HFFc6 (cell line): Measurements from ENCODE around the gene FER. TPM values are rescaled to one million over a fixed set of nuclear protein-coding genes. Genes with fewer than 3 reads are reported as not detected.

ENCODE experiments used
- DNase-seq: peaks from one replicate; pipeline ENCODE4 v3.0.0-alpha.2; 2018
- H3K27ac Mint-ChIP-seq: 2 replicates; pipeline ENCODE4 v1.8.0; 2020; ENCODE audit warnings: mild to moderate bottlenecking, mixed read lengths
- H3K27me3 Mint-ChIP-seq: 2 replicates; pipeline ENCODE4 v1.8.0; 2021; ENCODE audit warnings: mild to moderate bottlenecking, moderate library complexity, mixed read lengths; ENCODE audit not compliant: insufficient read depth
- H3K36me3 Mint-ChIP-seq: 2 replicates; pipeline ENCODE4 v1.8.0; 2021; ENCODE audit warnings: low read depth, mixed read lengths
- H3K4me1 Mint-ChIP-seq: 2 replicates; pipeline ENCODE4 v1.8.0; 2020; ENCODE audit warnings: low read depth, mixed read lengths
- H3K4me3 Mint-ChIP-seq: 2 replicates; pipeline ENCODE4 v1.8.0; 2020; ENCODE audit warnings: mild to moderate bottlenecking, moderate library complexity, mixed read lengths
- H3K9me3 Mint-ChIP-seq: 2 replicates; pipeline ENCODE4 v1.8.0; 2020; ENCODE audit warnings: mild to moderate bottlenecking, mixed read lengths
- CTCF ChIP-seq: fragments of 200-600 bp; sonication (generic); IDR thresholded peaks from 2 replicates; pipeline ENCODE4 v1.5.0; 2021; ENCODE audit warnings: antibody characterized with exemption, mild to moderate bottlenecking
- total RNA-seq, 6 experiments: library from RNA; stranded (reverse); fragmentation: NEBNext Ultra II Directional; extraction: Animal tissue kit (Norgen Biotek cat#: 25700); gene quantifications; 2 replicates in 1 of 6; 3 replicates in 5 of 6; pipeline ENCODE4 v1.2.3, GENCODE V29; 2021

FER gene
- total RNA-seq, 6 experiments from 2014 or later = 20.2 to 24.6 (median 22.9) TPM

GRCh38 chr5:109218818-109219217 lies 471.1 kb downstream of the FER start:
- no peaks in the 10 kb centered on the region; the same call in 1 of the 2 replicates for H3K27me3 Mint-ChIP-seq
- TF ChIP-seq CTCF = no peak
- DNase-seq = no peak
- no peaks in the 10 kb centered on the region for H3K36me3 Mint-ChIP-seq
- H3K9me3 Mint-ChIP-seq = no peaks in the 10 kb centered on the region
- no peak overlapping the region for H3K27ac Mint-ChIP-seq
- no peaks in the 10 kb centered on the region for H3K4me1 Mint-ChIP-seq
- no peak overlapping the region for H3K4me3 Mint-ChIP-seq

GRCh38 chr5:109223531-109223930 lies 475.8 kb downstream of the FER start:
- no peak for DNase-seq
- Mint-ChIP-seq H3K27ac (no peak overlapping the region), H3K9me3 (no peaks in the 10 kb centered on the region), H3K4me1 (no peaks in the 10 kb centered on the region), H3K4me3 (no peak overlapping the region), H3K36me3 (no peaks in the 10 kb centered on the region), H3K27me3 (peaks cover 3% of the 10 kb centered on the region)
- no peak for TF ChIP-seq CTCF

- H3K27ac Mint-ChIP-seq = no peak overlapping the region
- H3K4me1 Mint-ChIP-seq = no peaks in the 10 kb centered on the region
- TF ChIP-seq CTCF = no peak
- no peak overlapping the region for H3K4me3 Mint-ChIP-seq
- no peaks in the 10 kb centered on the region for H3K9me3 Mint-ChIP-seq
- peaks cover 3% of the 10 kb centered on the region for H3K27me3 Mint-ChIP-seq
- no peak for DNase-seq
- no peaks in the 10 kb centered on the region for H3K36me3 Mint-ChIP-seq
These were observed 476.7 kb downstream of the FER start for GRCh38 chr5:109224276-109224882.

- Mint-ChIP-seq H3K36me3 (no peaks in the 10 kb centered on the region), H3K9me3 (no peaks in the 10 kb centered on the region), H3K4me3 (no peak overlapping the region), H3K4me1 (no peaks in the 10 kb centered on the region), H3K27ac (no peak overlapping the region), H3K27me3 (peaks cover 3% of the 10 kb centered on the region)
- no peak for TF ChIP-seq CTCF
- DNase-seq = no peak
These were observed 478.3 kb downstream of the FER start for GRCh38 chr5:109225716-109226625.

GRCh38 chr5:109230369-109230768 lies 482.7 kb downstream of the FER start:
- DNase-seq = no peak
- H3K9me3 Mint-ChIP-seq = no peaks in the 10 kb centered on the region
- no peaks in the 10 kb centered on the region; the same call in 1 of the 2 replicates for H3K27me3 Mint-ChIP-seq
- no peaks in the 10 kb centered on the region for H3K36me3 Mint-ChIP-seq
- H3K4me1 Mint-ChIP-seq = no peaks in the 10 kb centered on the region
- TF ChIP-seq CTCF = no peak
- no peak overlapping the region for H3K27ac Mint-ChIP-seq
- H3K4me3 Mint-ChIP-seq = no peak overlapping the region
